Prostate gland (tissue), 2 donors: ENCODE data around the gene FBRSL1.

Experiments used
- CTCF ChIP-seq, 4 experiments: fragments of 200-600 bp in 2 of 4; fragments of 450-650 bp in 2 of 4; sonication (generic) in 2 of 4; IDR thresholded peaks; 1 replicate in 3 of 4; 2 replicates in 1 of 4; pipeline ENCODE4 v1.5.1; 2016 to 2019; ENCODE audit warnings: antibody characterized with exemption in 4 of 4, mild to moderate bottlenecking in 2 of 4, moderate library complexity in 2 of 4
- POLR2A ChIP-seq: fragments of 450-650 bp; IDR thresholded peaks from one replicate; pipeline ENCODE4 v1.6.1; 2016; ENCODE audit warnings: antibody characterized with exemption, mild to moderate bottlenecking
- POLR2AphosphoS5 ChIP-seq: sonication (generic); formaldehyde crosslinking; IDR thresholded peaks from one replicate; pipeline ENCODE4 v1.6.1; 2017; ENCODE audit warnings: antibody characterized with exemption

- no peak for TF ChIP-seq CTCF (IDR thresholded peaks at IDR 0.05)
- TF ChIP-seq POLR2A: no peak
- no peak for TF ChIP-seq POLR2AphosphoS5
These were observed 12.4 kb downstream of the FBRSL1 start for GRCh38 chr12:132502149-132502881.
